ENCODE data around the gene MMP20. TPM values are rescaled to one million over a fixed set of nuclear protein-coding genes. Genes with fewer than 3 reads are reported as not detected.

Gene MMP20
- polyA plus RNA-seq, 1 of the 3 experiments (the other 2 are of a cell fraction): not detected

DNA sequence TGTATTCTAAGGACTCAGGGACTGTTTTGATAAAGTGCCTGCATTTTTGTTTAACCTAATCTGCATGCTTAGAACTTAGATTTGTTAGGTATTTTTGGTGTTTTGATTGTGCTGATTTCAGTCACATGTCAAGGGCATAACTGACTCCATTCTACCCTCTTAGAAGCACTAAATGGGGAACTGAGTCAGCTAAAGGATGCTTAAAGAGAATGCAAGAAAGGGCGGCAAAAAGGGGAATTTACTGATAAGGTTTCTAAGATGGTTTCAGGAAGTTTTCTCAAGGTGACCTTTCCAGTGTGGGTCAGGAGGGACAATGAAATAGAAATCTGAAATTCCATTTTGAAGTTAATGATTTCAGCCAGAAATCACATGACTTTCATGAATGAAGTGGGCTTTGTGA lies 43.0 kb downstream of the MMP20 start:
- CTCF ChIA-PET: no interaction called here
- WGBS (ENCODE audit: low lambda C conversion rate): 93% methylated on average over 1 of the region's 1 CpG
- POLR2A ChIA-PET: no interaction called here
- Histone ChIP-seq H3K27ac (ENCODE audit: low read depth in 2 of 2, low read length in 1 of 2) (no peak overlapping the region), H4K20me1 (ENCODE audit: insufficient read depth) (no peaks in the 10 kb centered on the region), H3K9me2 (no peaks in the 10 kb centered on the region), H3K36me3 (replicated peaks in 1 of 2; ENCODE audit: control insufficient read depth in 1 of 2, insufficient read depth in 2 of 2, low read length in 1 of 2) (no peaks in the 10 kb centered on the region), H3F3A (replicated peaks; ENCODE audit: insufficient read depth) (no peaks in the 10 kb centered on the region), H3K4me2 (no peak overlapping the region), H3K4me3 (ENCODE audit: low read depth in 2 of 2, low read length in 1 of 2) (no peak overlapping the region), H3K27me3 (ENCODE audit: insufficient read depth) (no peaks in the 10 kb centered on the region), H3K9me3 (peaks cover 4% of the 10 kb centered on the region; the same call in 1 of the 2 replicates), H2AFZ (ENCODE audit: low read depth) (no peak overlapping the region), H3K79me2 (ENCODE audit: insufficient read depth) (no peaks in the 10 kb centered on the region), H3K9ac (no peak overlapping the region), H3K4me1 (ENCODE audit: control insufficient read depth in 1 of 2, insufficient read depth in 2 of 2, low read depth in 1 of 2, low read length in 1 of 2) (no peaks in the 10 kb centered on the region; a peak in 1 of 4 replicates)
- no peak for TF ChIP-seq FOXJ3 (CRISPR knock-in tag; IDR thresholded peaks at IDR 0.05)
- TF ChIP-seq, protein P1, sequence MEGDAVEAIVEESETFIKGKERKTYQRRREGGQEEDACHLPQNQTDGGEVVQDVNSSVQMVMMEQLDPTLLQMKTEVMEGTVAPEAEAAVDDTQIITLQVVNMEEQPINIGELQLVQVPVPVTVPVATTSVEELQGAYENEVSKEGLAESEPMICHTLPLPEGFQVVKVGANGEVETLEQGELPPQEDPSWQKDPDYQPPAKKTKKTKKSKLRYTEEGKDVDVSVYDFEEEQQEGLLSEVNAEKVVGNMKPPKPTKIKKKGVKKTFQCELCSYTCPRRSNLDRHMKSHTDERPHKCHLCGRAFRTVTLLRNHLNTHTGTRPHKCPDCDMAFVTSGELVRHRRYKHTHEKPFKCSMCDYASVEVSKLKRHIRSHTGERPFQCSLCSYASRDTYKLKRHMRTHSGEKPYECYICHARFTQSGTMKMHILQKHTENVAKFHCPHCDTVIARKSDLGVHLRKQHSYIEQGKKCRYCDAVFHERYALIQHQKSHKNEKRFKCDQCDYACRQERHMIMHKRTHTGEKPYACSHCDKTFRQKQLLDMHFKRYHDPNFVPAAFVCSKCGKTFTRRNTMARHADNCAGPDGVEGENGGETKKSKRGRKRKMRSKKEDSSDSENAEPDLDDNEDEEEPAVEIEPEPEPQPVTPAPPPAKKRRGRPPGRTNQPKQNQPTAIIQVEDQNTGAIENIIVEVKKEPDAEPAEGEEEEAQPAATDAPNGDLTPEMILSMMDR (IDR thresholded peaks at IDR 0.05): no peak
- TF ChIP-seq FOXM1 (IDR thresholded peaks at IDR 0.05; ENCODE audit: low read depth): no peak
- no peak for TF ChIP-seq SIN3A (IDR thresholded peaks at IDR 0.05; ENCODE audit: borderline replicate concordance, low read depth, low read length)
- TF ChIP-seq ELF1 (IDR thresholded peaks at IDR 0.05): no peak
- DNase-seq: no peak

DNA sequence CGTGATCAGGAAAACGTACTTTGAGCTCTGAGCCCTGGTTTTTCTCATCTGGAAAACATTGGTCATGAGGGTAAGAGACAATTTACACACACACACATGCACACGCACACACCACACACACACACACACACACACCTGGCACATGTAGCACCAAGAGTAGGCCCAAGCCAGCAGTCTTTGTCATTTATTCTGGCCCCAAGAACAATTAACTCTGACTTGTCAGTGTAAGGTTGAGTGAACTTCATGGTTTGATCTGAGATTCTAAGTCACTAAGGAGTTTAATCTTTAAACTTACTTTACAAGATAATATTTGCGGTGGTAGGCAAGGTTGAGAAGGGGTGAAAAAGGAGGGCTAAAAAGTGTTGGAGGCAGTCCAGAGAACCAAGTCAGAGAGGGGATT lies 44.1 kb downstream of the MMP20 start:
- ChIA-PET CTCF (no interaction called here), POLR2A (no interaction called here)
- Histone ChIP-seq H2AFZ (ENCODE audit: low read depth) (no peak overlapping the region), H3K4me2 (no peak overlapping the region), H3K9ac (no peak overlapping the region), H3K4me1 (ENCODE audit: control insufficient read depth in 1 of 2, insufficient read depth in 2 of 2, low read depth in 1 of 2, low read length in 1 of 2) (no peaks in the 10 kb centered on the region; a peak in 1 of 4 replicates), H3K27ac (ENCODE audit: low read depth in 2 of 2, low read length in 1 of 2) (no peak overlapping the region), H3K27me3 (ENCODE audit: insufficient read depth) (no peaks in the 10 kb centered on the region), H3F3A (replicated peaks; ENCODE audit: insufficient read depth) (no peaks in the 10 kb centered on the region), H3K79me2 (ENCODE audit: insufficient read depth) (no peaks in the 10 kb centered on the region), H3K9me2 (no peaks in the 10 kb centered on the region), H3K9me3 (peaks cover 4% of the 10 kb centered on the region; the same call in 1 of the 2 replicates), H3K36me3 (replicated peaks in 1 of 2; ENCODE audit: control insufficient read depth in 1 of 2, insufficient read depth in 2 of 2, low read length in 1 of 2) (no peaks in the 10 kb centered on the region), H3K4me3 (ENCODE audit: low read depth in 2 of 2, low read length in 1 of 2) (no peak overlapping the region), H4K20me1 (ENCODE audit: insufficient read depth) (no peaks in the 10 kb centered on the region)
- no peak for TF ChIP-seq TEAD4 (IDR thresholded peaks at IDR 0.05; ENCODE audit: borderline replicate concordance, insufficient read depth)
- no peak for TF ChIP-seq EZH2phosphoT487 (IDR thresholded peaks at IDR 0.05; ENCODE audit: borderline replicate concordance, low read depth)
- TF ChIP-seq SMC3 (IDR thresholded peaks at IDR 0.05; ENCODE audit: low read depth, low read length): no peak
- no peak for TF ChIP-seq GATA2 (CRISPR knock-in tag; IDR thresholded peaks at IDR 0.05)
- TF ChIP-seq, protein P2, sequence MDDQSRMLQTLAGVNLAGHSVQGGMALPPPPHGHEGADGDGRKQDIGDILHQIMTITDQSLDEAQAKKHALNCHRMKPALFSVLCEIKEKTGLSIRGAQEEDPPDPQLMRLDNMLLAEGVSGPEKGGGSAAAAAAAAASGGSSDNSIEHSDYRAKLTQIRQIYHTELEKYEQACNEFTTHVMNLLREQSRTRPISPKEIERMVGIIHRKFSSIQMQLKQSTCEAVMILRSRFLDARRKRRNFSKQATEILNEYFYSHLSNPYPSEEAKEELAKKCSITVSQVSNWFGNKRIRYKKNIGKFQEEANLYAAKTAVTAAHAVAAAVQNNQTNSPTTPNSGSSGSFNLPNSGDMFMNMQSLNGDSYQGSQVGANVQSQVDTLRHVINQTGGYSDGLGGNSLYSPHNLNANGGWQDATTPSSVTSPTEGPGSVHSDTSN (IDR thresholded peaks at IDR 0.05): no peak
- no peak for TF ChIP-seq RCOR1 (IDR thresholded peaks at IDR 0.05; ENCODE audit: low read length)
- TF ChIP-seq FOXM1 (IDR thresholded peaks at IDR 0.05; ENCODE audit: low read depth): no peak
- no peak for TF ChIP-seq CHD2 (IDR thresholded peaks at IDR 0.05; ENCODE audit: low read length, partially characterized antibody)
- no peak for TF ChIP-seq RXRA (IDR thresholded peaks at IDR 0.05; ENCODE audit: borderline replicate concordance, low read depth)
- no peak for TF ChIP-seq TAF1 (IDR thresholded peaks at IDR 0.05; ENCODE audit: borderline replicate concordance, low read depth, low read length)
- no peak for TF ChIP-seq GABPA (IDR thresholded peaks at IDR 0.05; ENCODE audit: low read depth)
- TF ChIP-seq RAD21 (IDR thresholded peaks at IDR 0.05; ENCODE audit: low read length): no peak
- TF ChIP-seq EP300 (IDR thresholded peaks at IDR 0.05; ENCODE audit: borderline replicate concordance in 1 of 2, low read depth in 1 of 2, low read length in 1 of 2): no peak
- 78% methylated on average over 4 of the region's 4 CpGs for whole genome bisulfite sequencing (ENCODE audit: low lambda C conversion rate)
- DNase-seq: no peak

All from SK-N-SH (cell line).